Keratinocyte (primary cell): ENCODE measurements around the gene TBK1. TPM values are rescaled to one million over a fixed set of nuclear protein-coding genes. Genes with fewer than 3 reads are reported as not detected.
A peak's percentile ranks its signal among the peaks of the same experiment; 100 is the strongest.

ENCODE experiments used
- DNase-seq: peaks from one replicate; pipeline ENCODE4 v3.0.0-alpha.2; 2011; ENCODE audit warnings: low read depth, missing footprints, low spot score
- FAIRE-seq: peaks from 2 replicates; lab custom pipeline; 2011; peaks lifted over from hg19 to GRCh38; lab: Jason Lieb, UNC
- H2AFZ ChIP-seq: 2 replicates; pipeline ENCODE4 v1.6.0; 2012; ENCODE audit warnings: low read length, control low read depth, inconsistent platforms; ENCODE audit not compliant: control insufficient read depth
- H3K27ac ChIP-seq: 2 replicates; pipeline ENCODE4 v1.5.1; 2011; ENCODE audit warnings: low read length; ENCODE audit not compliant: control insufficient read depth, insufficient read depth
- H3K27me3 ChIP-seq: 3 replicates; pipeline ENCODE4 v1.6.0; 2011; ENCODE audit warnings: low read length; ENCODE audit not compliant: control insufficient read depth, insufficient read depth; ENCODE audit errors: extremely low read depth
- H3K36me3 ChIP-seq, 2 experiments: 2 replicates in 1 of 2; 3 replicates in 1 of 2; pipeline ENCODE4 v1.5.1; 2011; ENCODE audit warnings: low read length in 2 of 2, mild to moderate bottlenecking in 1 of 2; ENCODE audit not compliant: control insufficient read depth in 2 of 2, insufficient read depth in 2 of 2; ENCODE audit errors: extremely low read depth in 1 of 2
- H3K4me1 ChIP-seq: 3 replicates; pipeline ENCODE4 v1.5.1; 2011; ENCODE audit warnings: low read length; ENCODE audit not compliant: control insufficient read depth, insufficient read depth; ENCODE audit errors: extremely low read depth
- H3K4me2 ChIP-seq: 3 replicates; pipeline ENCODE4 v1.6.0; 2011; ENCODE audit warnings: low read depth, low read length; ENCODE audit not compliant: control insufficient read depth, insufficient read depth; ENCODE audit errors: extremely low read depth
- H3K4me3 ChIP-seq, 3 experiments: fragments of 200-600 bp in 1 of 3; sonication (generic) in 1 of 3; 2 replicates in 2 of 3; 3 replicates in 1 of 3; pipeline ENCODE4 v1.5.1; 2011 to 2016; ENCODE audit warnings: low read length in 3 of 3, mild to moderate bottlenecking in 3 of 3, control low read depth in 2 of 3, inconsistent platforms in 1 of 3, low read depth in 1 of 3, mixed read lengths in 1 of 3, mixed run types in 1 of 3, moderate library complexity in 1 of 3; ENCODE audit not compliant: control insufficient read depth in 2 of 3, insufficient read depth in 2 of 3; ENCODE audit errors: extremely low read depth in 1 of 3
- H3K79me2 ChIP-seq: 2 replicates; pipeline ENCODE4 v1.6.0; 2012; ENCODE audit warnings: low read length; ENCODE audit not compliant: control insufficient read depth, insufficient read depth
- H3K9ac ChIP-seq: 3 replicates; pipeline ENCODE4 v1.6.0; 2011; ENCODE audit warnings: low read length; ENCODE audit not compliant: control insufficient read depth, insufficient read depth; ENCODE audit errors: extremely low read depth
- H3K9me1 ChIP-seq: 3 replicates; pipeline ENCODE4 v1.6.0; 2011; ENCODE audit warnings: low read length; ENCODE audit not compliant: control insufficient read depth, insufficient read depth; ENCODE audit errors: extremely low read depth
- H3K9me3 ChIP-seq: 2 replicates; pipeline ENCODE4 v1.5.1; 2012; ENCODE audit warnings: low read depth, low read length; ENCODE audit not compliant: control insufficient read depth
- H4K20me1 ChIP-seq: 3 replicates; pipeline ENCODE4 v1.6.0; 2011; ENCODE audit warnings: low read length; ENCODE audit not compliant: control insufficient read depth, insufficient read depth; ENCODE audit errors: extremely low read depth
- CTCF ChIP-seq, 3 experiments: IDR thresholded peaks in 1 of 3; conservative IDR thresholded peaks in 1 of 3; optimal IDR thresholded peaks in 1 of 3; 2 replicates in 2 of 3; 3 replicates in 1 of 3; pipeline versions ENCODE3 to v1.5.1; 2011; ENCODE audit warnings: low read length in 3 of 3, mild to moderate bottlenecking in 3 of 3, moderate library complexity in 2 of 3, control low read depth in 1 of 3, inconsistent platforms in 1 of 3; ENCODE audit not compliant: insufficient read depth in 2 of 3; ENCODE audit errors: extremely low read depth in 1 of 3
- EZH2 ChIP-seq: IDR thresholded peaks from one replicate; pipeline ENCODE4 v1.6.1; 2012; ENCODE audit warnings: inconsistent platforms, mild to moderate bottlenecking, low read length, moderate library complexity
- dilution Hi-C: fragments of 300-500 bp; cut with MboI; formaldehyde crosslinking; loops from one replicate; pipeline ENCODE4 v1.7.0; 2020; ENCODE audit warnings: low sequenced_read_pairs; ENCODE audit not compliant: extremely low pct_ligation_motif_present
- polyA plus RNA-seq, 5 experiments: library from polyadenylated mRNA; depleted of rRNA in 3 of 5; stranded (reverse) in 3 of 5; stranded (forward) in 1 of 5; unstranded in 1 of 5; fragments of >200 nt; gene quantifications; 1 replicate in 1 of 5; 2 replicates in 3 of 5; 3 replicates in 1 of 5; pipeline versions ENCODE4 v1.2.1 to v1.2.3, GENCODE V29; 2011 to 2012; ENCODE audit warnings: missing spikeins in 2 of 5, low read depth in 1 of 5, low replicate concordance in 1 of 5

Gene TBK1
- polyA plus RNA-seq, 1 donor (not counting 4 experiments of a cell fraction or from before 2014, with no cell fraction given) = 19.1 TPM

GRCh38 chr12:64494998-64495729, 43.2 kb downstream of the TBK1 start:
- no peak overlapping the region for H3K4me3 ChIP-seq
- H3K4me1 ChIP-seq = no peaks in the 10 kb centered on the region
- dilution Hi-C loops = no loop called here
- peak; percentile 9 for FAIRE-seq
- no peaks in the 10 kb centered on the region for H3K79me2 ChIP-seq
- H3K27ac ChIP-seq = no peak overlapping the region
- H3K4me2 ChIP-seq = no peak overlapping the region
- H3K27me3 ChIP-seq = no peaks in the 10 kb centered on the region
- DNase-seq = no peak
- H2AFZ ChIP-seq = no peak overlapping the region
- H3K9me1 ChIP-seq = no peaks in the 10 kb centered on the region
- no peak overlapping the region for H3K9ac ChIP-seq
- peaks cover 8 to 17% of the 10 kb centered on the region in 2 experiments for H3K36me3 ChIP-seq
- H4K20me1 ChIP-seq = no peaks in the 10 kb centered on the region
- TF ChIP-seq EZH2 (no peak), CTCF (optimal IDR thresholded peaks at IDR 0.05 in 1 of 3, IDR thresholded peaks at IDR 0.05 in 1 of 3, conservative IDR thresholded peaks at IDR 0.05 in 1 of 3; ENCODE audit: extremely low read depth in 1 of 3, insufficient read depth in 2 of 3, low read length in 3 of 3) (no peak)
- no peaks in the 10 kb centered on the region for H3K9me3 ChIP-seq

- no peak for FAIRE-seq
Observed at GRCh38 chr12:64496839-64497400, 45.0 kb downstream of the TBK1 start.

More at GRCh38 chr12:64496839-64497400, 45.0 kb downstream of the TBK1 start:
- Histone ChIP-seq H4K20me1 (no peaks in the 10 kb centered on the region), H3K4me2 (no peak overlapping the region), H3K79me2 (no peaks in the 10 kb centered on the region), H3K27me3 (no peaks in the 10 kb centered on the region), H3K4me3 (no peak overlapping the region), H3K27ac (no peak overlapping the region), H2AFZ (no peak overlapping the region), H3K9me3 (no peaks in the 10 kb centered on the region), H3K4me1 (no peaks in the 10 kb centered on the region), H3K36me3 (peaks cover 7 to 16% of the 10 kb centered on the region in 2 experiments), H3K9me1 (no peaks in the 10 kb centered on the region), H3K9ac (no peak overlapping the region)
- TF ChIP-seq EZH2 = no peak
- TF ChIP-seq CTCF (optimal IDR thresholded peaks at IDR 0.05 in 1 of 3, IDR thresholded peaks at IDR 0.05 in 1 of 3, conservative IDR thresholded peaks at IDR 0.05 in 1 of 3; ENCODE audit: extremely low read depth in 1 of 3, insufficient read depth in 2 of 3, low read length in 3 of 3) = no peak
- dilution Hi-C loops = no loop called here
- no peak for DNase-seq
